SK-N-MC (cell line): ENCODE measurements around the gene ORC4.

ENCODE experiments used
- EZH2 ChIP-seq: fragments of 200-600 bp; sonication (generic); IDR thresholded peaks from one replicate; pipeline ENCODE4 v1.6.1; 2017; ENCODE audit warnings: antibody characterized with exemption
- POLR2AphosphoS5 ChIP-seq: IDR thresholded peaks from 2 replicates; pipeline ENCODE4 v1.6.1; 2012; ENCODE audit warnings: mild to moderate bottlenecking, low read depth, low read length, borderline replicate concordance

- TF ChIP-seq POLR2AphosphoS5 = no peak
- no peak for TF ChIP-seq EZH2
Observed at GRCh38 chr2:147917161-147917560, 103.4 kb downstream of the ORC4 start.
